ENCODE data around the gene THADA.
"Not testable (repeated sequence)": the region's sequence is repeated elsewhere in the genome, so short reads cannot be mapped to it uniquely, and the experiment has no call there.

The THADA gene

GRCh38 chr2:43465234-43465633, 130.6 kb downstream of the THADA start:
- no peak for DNase-seq (ENCODE audit: low read depth)

DNA sequence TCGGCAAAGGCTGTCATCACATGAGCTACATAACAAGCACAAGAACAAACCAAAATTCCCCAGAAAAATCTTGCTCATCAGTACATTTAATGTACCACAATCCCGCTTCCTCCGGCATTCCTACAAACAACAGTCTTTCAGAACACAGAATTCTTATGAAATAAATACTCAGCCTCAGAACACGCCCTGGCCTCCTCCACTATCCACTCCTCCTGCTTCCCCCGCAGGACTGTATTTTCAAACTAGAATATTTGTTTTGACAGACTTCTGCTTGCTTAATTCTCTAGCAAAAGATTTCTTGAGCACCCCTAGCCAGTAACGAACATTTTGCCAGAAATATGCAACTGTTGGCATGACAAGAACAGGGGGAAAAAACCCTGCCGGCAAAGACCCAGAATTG, 131.2 kb downstream of the THADA start:
- no peak for DNase-seq (ENCODE audit: low read depth)

DNA sequence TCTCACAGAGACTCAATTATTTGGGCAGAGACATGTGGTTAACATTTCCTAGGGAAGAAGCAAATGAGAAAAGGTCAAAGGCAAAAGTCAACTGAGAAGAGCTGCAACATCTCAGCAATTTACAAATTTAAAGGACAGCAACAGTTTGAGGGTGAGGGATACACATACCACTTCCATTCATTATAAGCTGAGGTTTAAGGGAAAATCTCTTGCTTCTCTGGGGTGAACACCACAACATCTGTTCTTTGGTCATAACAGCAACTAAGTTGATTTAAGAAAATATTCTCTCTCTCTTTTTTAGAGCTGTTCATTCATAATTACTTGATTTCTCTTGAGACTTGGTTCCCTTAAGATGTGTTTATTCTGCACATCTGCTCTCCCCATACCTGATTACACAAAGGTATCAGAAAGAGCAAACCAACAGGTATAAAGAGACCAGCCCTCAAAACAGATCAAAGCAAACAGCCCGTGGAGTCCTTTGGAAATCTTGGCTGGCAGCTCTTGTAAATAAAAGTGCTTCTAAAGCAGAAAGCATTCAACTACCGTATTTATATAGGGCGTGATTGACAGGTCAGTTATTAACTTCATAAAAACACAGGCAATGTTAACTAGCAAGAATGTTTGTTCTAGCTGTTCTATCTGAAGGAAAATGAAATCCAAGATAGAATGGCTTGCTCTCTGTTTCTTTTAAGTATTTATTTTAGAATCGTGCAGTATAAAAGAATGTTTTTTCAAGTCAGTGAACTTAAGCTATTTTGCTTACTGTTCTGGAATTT, 132.8 kb downstream of the THADA start:
- DNase-seq (ENCODE audit: low read depth) = no peak

DNA sequence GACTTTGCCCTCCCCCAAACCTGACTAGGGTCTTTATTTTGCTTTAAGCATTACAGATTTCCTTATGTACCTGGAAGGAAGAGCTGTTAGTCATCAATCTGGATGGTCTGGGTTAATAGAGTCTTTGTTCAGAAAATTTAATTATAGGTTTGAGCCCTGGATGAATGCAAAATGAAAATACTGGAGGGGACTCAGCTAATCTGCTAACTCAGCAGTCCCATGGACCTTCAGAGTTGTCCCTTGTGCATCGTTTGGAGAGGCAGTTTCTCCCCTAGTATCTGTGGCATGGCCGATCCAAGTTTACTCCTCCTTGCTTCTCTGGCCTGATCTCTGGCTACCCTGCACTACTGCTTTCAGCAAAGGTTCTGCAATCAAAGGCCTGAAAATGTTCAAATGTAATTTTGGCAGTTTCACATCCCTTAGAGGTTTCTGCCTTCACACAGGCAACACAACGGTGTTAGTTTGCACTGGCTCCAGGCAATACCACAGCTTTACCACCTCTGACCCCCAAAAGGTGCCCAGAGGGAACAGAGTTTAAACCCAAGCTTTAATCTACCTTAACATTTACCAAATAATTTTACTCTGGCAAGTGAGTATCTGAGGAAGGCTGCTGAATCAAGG, 134.3 kb downstream of the THADA start:
- no peak for DNase-seq (ENCODE audit: low read depth)

- no peak for DNase-seq (ENCODE audit: low read depth)
Measured at GRCh38 chr2:43460611-43461365, 135.1 kb downstream of the THADA start.

DNA sequence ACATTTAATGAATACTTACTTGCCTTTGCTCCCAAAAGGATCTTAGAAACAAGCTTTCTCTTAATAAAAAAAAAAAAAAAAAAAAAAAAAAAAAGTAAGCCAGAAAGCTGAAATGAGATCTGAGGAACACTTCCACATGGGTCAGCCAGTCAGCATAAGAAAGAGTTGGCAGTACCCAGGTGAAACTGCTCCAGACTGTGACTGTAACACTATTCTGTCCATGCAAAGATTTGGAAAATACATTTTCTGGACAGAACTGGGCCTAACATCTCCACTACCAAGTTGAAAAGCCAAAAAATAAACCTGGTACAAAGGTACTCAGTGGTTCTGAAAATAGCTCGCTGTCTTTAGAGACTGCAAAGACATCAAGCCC, 135.7 kb downstream of the THADA start:
- no peak for DNase-seq (ENCODE audit: low read depth)

DNA sequence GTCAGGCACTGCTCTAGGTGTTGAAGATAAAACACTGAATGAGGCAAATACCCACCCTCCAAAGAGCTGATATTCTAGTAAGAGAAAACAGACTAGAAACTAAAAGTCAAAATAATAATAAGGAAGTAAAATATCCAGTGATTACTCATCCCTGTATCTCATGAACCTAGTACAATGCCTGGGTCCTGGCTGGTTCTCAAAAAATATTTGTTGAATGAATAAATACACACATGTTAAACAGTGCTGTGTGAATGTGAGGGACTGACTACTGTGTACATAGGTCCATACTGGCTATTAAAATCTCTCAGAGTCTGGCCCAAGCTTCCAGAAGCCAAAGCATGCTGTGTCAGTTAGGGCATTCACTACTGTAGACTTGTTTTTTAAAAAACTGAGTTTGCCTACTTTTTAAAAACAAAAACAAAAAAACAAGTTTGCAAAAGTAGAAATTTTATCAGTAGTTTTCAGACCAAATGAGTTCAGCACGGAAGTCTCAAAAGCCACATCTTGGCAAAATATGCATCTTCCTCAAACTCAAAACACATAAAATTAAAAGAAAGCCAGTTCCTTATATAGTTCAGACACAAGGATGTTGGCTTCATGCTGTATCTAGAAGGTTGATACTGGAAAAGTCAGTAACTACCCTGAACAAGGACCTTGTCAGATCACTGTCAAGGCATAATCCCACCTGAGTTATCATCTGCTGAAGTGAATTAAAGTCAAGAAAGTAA, 136.2 kb downstream of the THADA start:
- DNase-seq (ENCODE audit: low read depth) = no peak

DNA sequence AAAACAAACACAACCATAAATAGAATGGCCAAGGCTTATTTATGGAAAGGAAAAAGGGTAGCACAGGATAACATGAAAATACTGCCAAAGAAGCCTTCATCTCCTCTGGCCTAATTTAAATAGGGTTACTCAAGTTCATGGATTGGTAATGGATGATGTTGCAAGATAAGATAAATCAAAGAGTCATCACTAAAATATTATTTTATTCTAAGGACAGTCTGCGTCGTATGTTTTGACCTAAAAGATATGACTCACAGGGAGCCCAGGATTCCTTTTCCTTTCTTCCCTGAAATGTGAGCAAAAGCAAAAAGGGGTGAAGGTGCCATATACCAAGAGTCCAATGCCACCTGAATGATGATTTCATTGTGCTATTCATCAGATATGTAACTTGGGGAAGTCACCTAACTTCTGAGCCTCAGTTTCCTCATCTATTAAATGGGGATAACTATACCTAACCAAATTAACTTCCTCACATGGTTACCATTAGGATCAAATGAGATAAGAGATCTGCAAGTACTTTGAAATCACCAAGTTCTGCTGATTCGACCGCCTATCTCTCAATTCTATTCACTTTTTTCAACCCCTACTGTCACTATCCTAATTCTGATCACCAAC, 137.7 kb downstream of the THADA start:
- no peak for DNase-seq (ENCODE audit: low read depth)

- DNase-seq (ENCODE audit: low read depth) = no peak
Measured at GRCh38 chr2:43455731-43456642, 139.9 kb downstream of the THADA start.

DNA sequence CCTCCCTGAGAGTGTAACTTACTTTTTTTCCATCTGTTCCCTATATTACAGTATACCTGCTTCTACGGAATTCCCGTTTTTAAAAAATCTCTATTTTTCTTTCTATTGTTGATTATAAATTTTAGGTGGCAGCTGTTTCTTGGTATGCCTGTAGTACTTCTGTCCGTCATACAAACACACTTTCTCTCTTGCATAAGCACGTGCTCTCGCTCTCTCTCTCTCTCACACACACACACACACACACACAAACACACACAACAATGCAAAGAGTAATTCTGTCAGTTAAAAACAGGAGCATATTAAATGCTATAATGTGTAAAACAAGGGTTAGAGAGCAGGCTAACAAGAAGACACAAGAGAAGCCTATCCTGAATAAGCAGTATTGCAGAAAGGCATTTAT, 140.5 kb downstream of the THADA start:
- no peak for DNase-seq (ENCODE audit: low read depth)

- no peak for DNase-seq (ENCODE audit: low read depth)
Measured at GRCh38 chr2:43454791-43455190, 141.0 kb downstream of the THADA start.

DNA sequence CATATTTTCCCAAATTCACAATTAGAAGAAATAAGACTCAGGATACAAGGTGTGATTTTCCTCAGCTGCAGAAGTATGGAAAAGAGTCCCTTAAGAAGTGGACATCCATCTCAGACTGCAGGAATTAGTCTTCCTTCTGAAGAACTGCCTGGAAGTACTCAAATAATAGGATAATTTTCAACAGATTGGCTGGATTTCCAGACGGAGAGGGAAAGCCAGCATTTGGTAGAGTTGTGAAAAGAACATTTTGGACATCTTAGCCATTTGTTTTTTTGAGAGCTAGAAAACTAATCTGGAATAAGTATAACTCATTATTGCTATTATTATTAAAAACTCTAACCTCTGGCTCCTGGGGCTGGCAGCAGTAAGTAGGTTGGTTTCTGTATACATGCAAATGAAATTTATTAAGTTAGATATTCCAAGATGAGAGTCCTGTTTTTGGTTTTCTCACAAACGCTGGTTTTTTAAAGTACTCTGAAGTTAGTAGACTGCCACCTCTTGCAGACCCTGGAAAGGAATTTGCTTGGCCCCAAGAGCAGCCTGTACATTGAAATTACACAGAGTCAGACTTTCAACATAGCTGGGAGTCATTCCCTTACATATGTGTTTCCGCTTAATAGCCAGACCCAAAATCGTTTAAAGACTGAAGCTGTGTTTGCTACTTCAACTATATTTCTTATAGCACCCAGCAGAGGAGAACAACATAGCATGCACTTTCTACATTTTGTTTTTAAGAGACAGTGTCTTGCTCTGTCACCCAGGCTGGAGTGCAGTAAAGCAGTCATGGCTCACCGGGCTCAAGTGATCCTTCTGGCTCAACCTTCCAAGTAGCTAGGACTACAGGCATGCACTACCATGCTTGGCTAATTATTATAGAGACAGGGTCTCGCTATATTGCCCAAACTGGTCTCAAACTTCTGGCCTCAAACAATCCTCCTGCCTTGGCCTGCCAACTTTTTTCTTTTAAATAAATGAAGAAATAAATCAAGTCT, 142.4 kb downstream of the THADA start:
- DNase-seq (ENCODE audit: low read depth) = no peak

- no peak for DNase-seq (ENCODE audit: low read depth)
Measured at GRCh38 chr2:43452318-43452731, 143.5 kb downstream of the THADA start.

GRCh38 chr2:43450617-43451016, 145.2 kb downstream of the THADA start:
- DNase-seq (ENCODE audit: low read depth) = no peak

DNA sequence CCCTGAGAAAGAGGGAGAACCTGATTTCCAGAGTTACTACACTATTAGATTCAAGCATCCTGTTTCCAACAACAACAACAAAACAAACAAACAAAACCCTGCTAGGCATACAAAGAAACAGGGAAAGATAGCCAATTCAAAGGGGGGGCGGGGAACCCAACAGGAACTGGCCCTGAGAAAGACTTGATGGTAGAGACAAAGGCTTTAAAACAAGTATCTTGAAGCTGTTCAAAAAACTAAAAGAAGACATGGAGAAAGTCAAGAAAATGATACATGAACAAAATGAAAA, 147.1 kb downstream of the THADA start:
- DNase-seq (ENCODE audit: low read depth) = no peak

- DNase-seq (ENCODE audit: low read depth) = no peak
Measured at GRCh38 chr2:43448011-43448821, 147.6 kb downstream of the THADA start.

GRCh38 chr2:43446755-43447154, 149.1 kb downstream of the THADA start:
- not testable (repeated sequence) for DNase-seq (ENCODE audit: low read depth)

GRCh38 chr2:43445781-43446180, 150.1 kb downstream of the THADA start:
- DNase-seq (ENCODE audit: low read depth) = no peak
